ENCODE results near the gene IFI35. TPM values are rescaled to one million over a fixed set of nuclear protein-coding genes. Genes with fewer than 3 reads are reported as not detected.
A peak's percentile ranks its signal among the peaks of the same experiment; 100 is the strongest.
"Not testable (repeated sequence)": the region's sequence is repeated elsewhere in the genome, so short reads cannot be mapped to it uniquely, and the experiment has no call there.

Gene IFI35
- total and polyA plus RNA-seq, 5 experiments from 2014 or later: 35.7 to 49.8 (median 44.8) TPM

- no peaks in the 10 kb centered on the region for H3K9me3 Mint-ChIP-seq
- POLR2A ChIA-PET: interaction anchor here (0.6 to 2.9 kb wide), 4 partner anchors 17 to 386 kb away, joined by 3 to 18 read pairs (median 4); partner anchors contain the start of gene RPL27
Observed at GRCh38 chr17:42980766-42981397, 25.7 kb upstream of the IFI35 start.

GRCh38 chr17:42982266-42982665, 24.3 kb upstream of the IFI35 start:
- Mint-ChIP-seq H3K4me3 (peak overlapping the region in 9 of 10 donors; percentile 25 to 97 (median 94)), H3K9me3 (no peaks in the 10 kb centered on the region), H3K27me3 (no peaks in the 10 kb centered on the region), H3K27ac (peak overlapping the region in 6 of 10 donors; percentile 37 to 96 (median 57)), H3K36me3 (peaks cover 0 to 33% (median 5%) of the 10 kb centered on the region in 3 donors), H3K4me1 (peaks cover 16 to 61% (median 40%) of the 10 kb centered on the region in 4 donors)
- POLR2A ChIA-PET: no interaction called here
- DNase-seq: no peak
- ATAC-seq: no peak

More at GRCh38 chr17:42980766-42981397, 25.7 kb upstream of the IFI35 start:
- Mint-ChIP-seq H3K4me1 (peaks cover 16 to 57% (median 40%) of the 10 kb centered on the region in 4 donors), H3K4me3 (peak overlapping the region; percentile 91 to 97 (median 94)), H3K27me3 (no peaks in the 10 kb centered on the region), H3K36me3 (peaks cover 0 to 21% (median 5%) of the 10 kb centered on the region in 3 donors), H3K27ac (peak overlapping the region; percentile 75 to 99 (median 94))
- DNase-seq: peak; percentile 26 to 72 (median 48)
- ATAC-seq: peak; percentile 77 to 81

- Mint-ChIP-seq H3K4me1 (peaks cover 11 to 51% (median 28%) of the 10 kb centered on the region in 4 donors), H3K36me3 (peaks cover 4 to 62% (median 21%) of the 10 kb centered on the region in 3 donors), H3K9me3 (no peaks in the 10 kb centered on the region), H3K27me3 (no peaks in the 10 kb centered on the region), H3K27ac (peak overlapping the region in 3 of 10 donors; percentile 17 to 81 (median 72)), H3K4me3 (peak overlapping the region in 1 of 10 donors; percentile 63)
- POLR2A ChIA-PET: interaction anchor here (0.6 to 2.1 kb wide), 2 partner anchors 13 to 414 kb away, joined by 4 to 17 read pairs; partner anchors contain the start of gene RPL27
- DNase-seq (peak in 1 of 10 donors; percentile 17), ATAC-seq (no peak)
Observed at GRCh38 chr17:42985225-42985624, 21.4 kb upstream of the IFI35 start.

- Mint-ChIP-seq H3K4me3 (no peak overlapping the region), H3K27ac (peak overlapping the region in 1 of 10 donors; percentile 75), H3K4me1 (peaks cover 0 to 24% (median 6%) of the 10 kb centered on the region in 4 donors), H3K36me3 (peaks cover 5 to 86% (median 27%) of the 10 kb centered on the region in 3 donors), H3K27me3 (no peaks in the 10 kb centered on the region), H3K9me3 (no peaks in the 10 kb centered on the region)
- ATAC-seq (no peak), DNase-seq (no peak)
- POLR2A ChIA-PET: no interaction called here
Observed at GRCh38 chr17:42989141-42989540, 17.4 kb upstream of the IFI35 start.

- Mint-ChIP-seq H3K4me3 (no peak overlapping the region), H3K27ac (peak overlapping the region in 2 of 10 donors; percentile 20), H3K27me3 (no peaks in the 10 kb centered on the region), H3K4me1 (peaks cover 0 to 16% (median 4%) of the 10 kb centered on the region in 4 donors), H3K9me3 (no peaks in the 10 kb centered on the region), H3K36me3 (peaks cover 5 to 78% (median 24%) of the 10 kb centered on the region in 3 donors)
- no peak for ATAC-seq
- DNase-seq: no peak
- POLR2A ChIA-PET: no interaction called here
Observed at GRCh38 chr17:42989726-42990652, 16.6 kb upstream of the IFI35 start.

- H3K4me3 Mint-ChIP-seq: no peak overlapping the region
- POLR2A ChIA-PET: interaction anchor here (0.6 to 1.1 kb wide), 2 partner anchors 8 to 369 kb away, joined by 4 to 6 read pairs; no protein-coding TSS in a partner anchor
Observed at GRCh38 chr17:42991471-42991870, 15.1 kb upstream of the IFI35 start.

GRCh38 chr17:42992872-42993271, 13.7 kb upstream of the IFI35 start:
- no peaks in the 10 kb centered on the region for H3K9me3 Mint-ChIP-seq
- peak overlapping the region in 2 of 10 donors; percentile 49 to 62 for H3K27ac Mint-ChIP-seq
- H3K27me3 Mint-ChIP-seq: no peaks in the 10 kb centered on the region
- peaks cover 5 to 52% (median 22%) of the 10 kb centered on the region in 3 donors for H3K36me3 Mint-ChIP-seq
- POLR2A ChIA-PET: interaction anchor here (0.6 kb wide), 2 partner anchors 9 to 28 kb away, joined by 3 read pairs; no protein-coding TSS in a partner anchor
- DNase-seq (no peak), ATAC-seq (no peak)
- peaks cover 3 to 13% (median 6%) of the 10 kb centered on the region in 4 donors for H3K4me1 Mint-ChIP-seq
- no peak overlapping the region for H3K4me3 Mint-ChIP-seq

More at GRCh38 chr17:42991471-42991870, 15.1 kb upstream of the IFI35 start:
- ATAC-seq (no peak), DNase-seq (no peak)
- peaks cover 0 to 6% (median 2%) of the 10 kb centered on the region in 4 donors for H3K4me1 Mint-ChIP-seq
- H3K9me3 Mint-ChIP-seq: no peaks in the 10 kb centered on the region
- no peaks in the 10 kb centered on the region for H3K27me3 Mint-ChIP-seq
- peaks cover 5 to 66% (median 22%) of the 10 kb centered on the region in 3 donors for H3K36me3 Mint-ChIP-seq
- H3K27ac Mint-ChIP-seq: peak overlapping the region in 1 of 10 donors; percentile 13

- H3K27me3 Mint-ChIP-seq, H3K9me3 Mint-ChIP-seq, ATAC-seq, POLR2A ChIA-PET, H3K4me3 Mint-ChIP-seq, DNase-seq: not testable (repeated sequence)
- Mint-ChIP-seq H3K4me1 (peaks cover 9 to 22% (median 11%) of the 10 kb centered on the region in 4 donors), H3K27ac (peak overlapping the region in 2 of 10 donors; percentile 20 to 48), H3K36me3 (peaks cover 5 to 44% (median 17%) of the 10 kb centered on the region in 3 donors)
Observed at GRCh38 chr17:42993913-42994312, 12.7 kb upstream of the IFI35 start.

- peak overlapping the region; percentile 93 to 98 (median 96) for H3K4me3 Mint-ChIP-seq
- no peaks in the 10 kb centered on the region for H3K27me3 Mint-ChIP-seq
- DNase-seq (no peak), ATAC-seq (no peak)
- H3K4me1 Mint-ChIP-seq: peaks cover 16 to 35% (median 27%) of the 10 kb centered on the region in 4 donors
- peak overlapping the region; percentile 91 to 100 (median 99) for H3K27ac Mint-ChIP-seq
- no peaks in the 10 kb centered on the region for H3K9me3 Mint-ChIP-seq
- POLR2A ChIA-PET: interaction anchor here (0.6 to 2.8 kb wide), 35 partner anchors 9 to 1309 kb away, joined by 3 to 44 read pairs (median 6); partner anchors contain the start of genes AARSD1, BECN1, BRCA1 and CNP
- peaks cover 0 to 47% (median 11%) of the 10 kb centered on the region in 3 donors for H3K36me3 Mint-ChIP-seq
Observed at GRCh38 chr17:42997390-42997983, 9.1 kb upstream of the IFI35 start.

- DNase-seq: peak; percentile 86 to 99 (median 98)
- Mint-ChIP-seq H3K9me3 (no peaks in the 10 kb centered on the region), H3K4me1 (peaks cover 16 to 35% (median 27%) of the 10 kb centered on the region in 4 donors), H3K36me3 (peaks cover 0 to 48% (median 18%) of the 10 kb centered on the region in 3 donors), H3K27ac (peak within 1 kb of the TSS; percentile 91 to 100 (median 99)), H3K27me3 (no peaks in the 10 kb centered on the region), H3K4me3 (peak within 1 kb of the TSS; percentile 93 to 98 (median 96))
- ATAC-seq: peak; percentile 94 to 95
- POLR2A ChIA-PET: interaction anchor here (0.5 to 2.8 kb wide), 36 partner anchors 8 to 1309 kb away, joined by 3 to 44 read pairs (median 6); partner anchors contain the start of genes AARSD1, BECN1, BRCA1 and CNP
Observed at GRCh38 chr17:42997984-42998938, 8.3 kb upstream of the IFI35 start, which contains the start of gene RPL27. RPL27 (plus strand) TSS chr17:42998419; CDS start chr17:42998751, 332 bp downstream.
